B cell (primary cell): ENCODE results near the gene CEMIP. TPM values are rescaled to one million over a fixed set of nuclear protein-coding genes. Genes with fewer than 3 reads are reported as not detected.

Experiments
- ATAC-seq: fragments of 200-7000 bp; cut with Tn5 transposase; one replicate; pipeline ENCODE4 v1.10.0; 2021; ENCODE audit warnings: low read depth, mild to moderate bottlenecking, moderate number of reproducible peaks, moderate library complexity
- CTCF ChIA-PET: fragments of 350-600 bp; sonication (Branson Sonifier 250); formaldehyde crosslinking; loops from one replicate; lab custom pipeline; 2021; ENCODE audit warnings: antibody characterized with exemption, inconsistent platforms; lab: Charles Lee
- POLR2A ChIA-PET: fragments of 350-600 bp; sonication (Branson Sonifier 250); formaldehyde crosslinking; loops from one replicate; lab custom pipeline; 2021; ENCODE audit warnings: antibody characterized with exemption; lab: Charles Lee
- DNase-seq: peaks from one replicate; pipeline ENCODE4 v3.0.0; 2013
- H2AFZ ChIP-seq: 2 replicates; pipeline ENCODE4 v1.6.1; 2012; ENCODE audit warnings: mild to moderate bottlenecking, low read depth, low read length; ENCODE audit not compliant: insufficient read depth, poor library complexity, severe bottlenecking
- H3K27ac ChIP-seq, 2 donors: 1 replicate in 1 of 2; 2 replicates in 1 of 2; pipeline ENCODE4 v1.5.1; 2012 to 2013; ENCODE audit warnings: low read length in 2 of 2, mild to moderate bottlenecking in 2 of 2, moderate library complexity in 1 of 2
- H3K27me3 ChIP-seq, 4 experiments: fragments of 200-600 bp in 1 of 4; sonication (generic) in 1 of 4; replicated peaks in 1 of 4; 1 replicate in 2 of 4; 2 replicates in 2 of 4; pipeline versions ENCODE4 v1.6.1 to v1.7.0; 2013 to 2016; ENCODE audit warnings: low read length in 3 of 4, mild to moderate bottlenecking in 2 of 4, mixed read lengths in 1 of 4, moderate library complexity in 1 of 4; ENCODE audit not compliant: insufficient read depth in 4 of 4, control insufficient read depth in 3 of 4; ENCODE audit errors: control extremely low read depth in 1 of 4
- H3K36me3 ChIP-seq, 2 experiments: replicated peaks in 1 of 2; 1 replicate in 1 of 2; 2 replicates in 1 of 2; pipeline versions ENCODE4 v1.6.1 to v1.7.1; 2013; ENCODE audit warnings: low read length in 1 of 2; ENCODE audit not compliant: insufficient read depth in 2 of 2, control insufficient read depth in 1 of 2; ENCODE audit errors: control extremely low read depth in 1 of 2, extremely low read depth in 1 of 2
- H3K4me1 ChIP-seq, 2 donors: fragments of 200-600 bp in 1 of 2; sonication (generic) in 1 of 2; 1 replicate in 1 of 2; 2 replicates in 1 of 2; pipeline versions ENCODE4 v1.5.1 to v1.6.1; 2013 to 2017; ENCODE audit warnings: low read length in 2 of 2; ENCODE audit not compliant: control insufficient read depth in 2 of 2, insufficient read depth in 2 of 2
- H3K4me2 ChIP-seq: replicated peaks from 2 replicates; pipeline ENCODE3; 2012; ENCODE audit warnings: mild to moderate bottlenecking, low read depth, low read length; ENCODE audit not compliant: poor library complexity, severe bottlenecking
- H3K4me3 ChIP-seq, 5 experiments: fragments of 200-600 bp in 1 of 5; sonication (generic) in 1 of 5; 1 replicate in 3 of 5; 2 replicates in 2 of 5; pipeline versions ENCODE4 v1.5.1 to v1.7.0; 2011 to 2016; ENCODE audit warnings: low read length in 4 of 5, mild to moderate bottlenecking in 4 of 5, low read depth in 2 of 5, control low read depth in 1 of 5, moderate library complexity in 1 of 5; ENCODE audit not compliant: insufficient read depth in 1 of 5; ENCODE audit errors: control extremely low read depth in 1 of 5, extremely low read depth in 1 of 5
- H3K79me2 ChIP-seq: fragments of 200-600 bp; sonication (generic); one replicate; pipeline ENCODE4 v1.6.0; 2016; ENCODE audit warnings: low read length; ENCODE audit not compliant: control insufficient read depth, insufficient read depth
- H3K9ac ChIP-seq: fragments of 200-600 bp; sonication (generic); 2 replicates; pipeline ENCODE4 v1.6.1; 2017; ENCODE audit warnings: mild to moderate bottlenecking, low read length, moderate library complexity
- H3K9me3 ChIP-seq, 3 donors: one replicate each; pipeline versions ENCODE4 v1.6.1 to v1.7.1; 2013; ENCODE audit warnings: low read length in 2 of 3; ENCODE audit not compliant: control insufficient read depth in 2 of 3, insufficient read depth in 1 of 3; ENCODE audit errors: control extremely low read depth in 1 of 3
- H4K20me1 ChIP-seq: 2 replicates; pipeline ENCODE4 v1.6.0; 2012; ENCODE audit warnings: mild to moderate bottlenecking, low read length; ENCODE audit not compliant: insufficient read depth, control insufficient read depth, poor library complexity, severe bottlenecking
- H3K27ac Mint-ChIP-seq: one replicate; pipeline ENCODE4 v1.8.0; 2021; ENCODE audit warnings: mixed read lengths
- H3K27me3 Mint-ChIP-seq: one replicate; pipeline ENCODE4 v1.8.0; 2021; ENCODE audit warnings: mixed read lengths
- H3K4me1 Mint-ChIP-seq: one replicate; pipeline ENCODE4 v1.8.0; 2021; ENCODE audit warnings: mixed read lengths
- H3K4me3 Mint-ChIP-seq: one replicate; pipeline ENCODE4 v1.8.0; 2021; ENCODE audit warnings: mixed read lengths
- H3K9me3 Mint-ChIP-seq: one replicate; pipeline ENCODE4 v1.8.0; 2022; ENCODE audit warnings: mixed read lengths; ENCODE audit not compliant: insufficient read depth
- EZH2 ChIP-seq: IDR thresholded peaks from 2 replicates; pipeline ENCODE4 v1.6.1; 2012; ENCODE audit warnings: borderline replicate concordance, low read depth, mild to moderate bottlenecking, moderate library complexity, low read length; ENCODE audit not compliant: insufficient read depth, poor library complexity, severe bottlenecking
- WGBS: methylation state at CpG from one replicate; pipeline ENCODE4 v1.1.5; 2013; ENCODE audit warnings: missing lambda C conversion rate; ENCODE audit not compliant: insufficient coverage; 5-methylcytosine and 5-hydroxymethylcytosine counted together
- intact Hi-C: fragments of 100-400 bp; cut with micrococcal nuclease; formaldehyde crosslinking; loops from one replicate; pipeline ENCODE4 v1.10.0; 2022
- polyA plus RNA-seq: library from polyadenylated mRNA; depleted of rRNA; stranded (reverse); fragments of >200 nt; gene quantifications from 2 replicates; pipeline ENCODE4 v1.2.3, GENCODE V29; 2012
- total RNA-seq, 2 donors: library from RNA; stranded (reverse); fragments of 120-200 nt in 1 of 2; gene quantifications; 1 replicate in 1 of 2; 2 replicates in 1 of 2; pipeline versions ENCODE4 v1.2.3 to v1.2.4, GENCODE V29; 2013 to 2022
- TF ChIP-seq, protein P1 (sequence below): fragments of 200-600 bp; IDR thresholded peaks from one replicate; pipeline ENCODE4 v1.8.0; 2022; ENCODE audit warnings: antibody characterized with exemption, mild to moderate bottlenecking

CEMIP gene
- total and polyA plus RNA-seq, 2 donors (not counting 1 experiment from before 2014, with no cell fraction given): 0.32 TPM; not detected in 1

DNA sequence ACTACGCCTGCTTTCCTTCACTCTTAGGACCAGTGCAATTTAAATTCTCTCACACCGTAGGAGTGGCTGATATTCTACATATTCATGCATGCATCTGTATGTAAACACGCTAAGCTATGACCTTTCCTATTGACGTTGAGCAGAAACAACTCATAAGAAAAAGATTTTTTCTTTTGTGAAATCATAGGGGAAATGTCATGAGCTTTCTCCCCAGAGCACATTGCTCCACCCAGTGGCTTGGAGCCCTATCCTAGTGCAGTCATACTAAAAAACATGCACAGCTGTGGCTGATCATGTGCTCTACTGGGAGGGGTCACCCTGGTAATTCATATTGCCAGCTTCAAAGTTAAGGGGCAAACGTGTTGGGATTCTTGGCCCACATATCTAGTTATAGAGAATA is 212.3 kb downstream of the CEMIP start:
- intact Hi-C loops: loop anchor here (10.0 kb wide), 1 partner anchor 297 kb away; the partner anchor contains the start of gene ABHD17C
- peaks cover 7% of the 10 kb centered on the region for H4K20me1 ChIP-seq
- peaks cover 30% of the 10 kb centered on the region for H3K79me2 ChIP-seq
- Mint-ChIP-seq H3K4me1 (peaks cover 40% of the 10 kb centered on the region), H3K9me3 (no peaks in the 10 kb centered on the region), H3K4me3 (peak overlapping the region; percentile 29), H3K27me3 (no peaks in the 10 kb centered on the region), H3K27ac (peak overlapping the region; percentile 10)
- no peak overlapping the region for H3K27ac ChIP-seq
- no peak overlapping the region for H3K4me2 ChIP-seq
- H3K9ac ChIP-seq: no peak overlapping the region
- TF ChIP-seq, protein P1, sequence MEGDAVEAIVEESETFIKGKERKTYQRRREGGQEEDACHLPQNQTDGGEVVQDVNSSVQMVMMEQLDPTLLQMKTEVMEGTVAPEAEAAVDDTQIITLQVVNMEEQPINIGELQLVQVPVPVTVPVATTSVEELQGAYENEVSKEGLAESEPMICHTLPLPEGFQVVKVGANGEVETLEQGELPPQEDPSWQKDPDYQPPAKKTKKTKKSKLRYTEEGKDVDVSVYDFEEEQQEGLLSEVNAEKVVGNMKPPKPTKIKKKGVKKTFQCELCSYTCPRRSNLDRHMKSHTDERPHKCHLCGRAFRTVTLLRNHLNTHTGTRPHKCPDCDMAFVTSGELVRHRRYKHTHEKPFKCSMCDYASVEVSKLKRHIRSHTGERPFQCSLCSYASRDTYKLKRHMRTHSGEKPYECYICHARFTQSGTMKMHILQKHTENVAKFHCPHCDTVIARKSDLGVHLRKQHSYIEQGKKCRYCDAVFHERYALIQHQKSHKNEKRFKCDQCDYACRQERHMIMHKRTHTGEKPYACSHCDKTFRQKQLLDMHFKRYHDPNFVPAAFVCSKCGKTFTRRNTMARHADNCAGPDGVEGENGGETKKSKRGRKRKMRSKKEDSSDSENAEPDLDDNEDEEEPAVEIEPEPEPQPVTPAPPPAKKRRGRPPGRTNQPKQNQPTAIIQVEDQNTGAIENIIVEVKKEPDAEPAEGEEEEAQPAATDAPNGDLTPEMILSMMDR: no peak
- no peak for TF ChIP-seq EZH2
- H3K27me3 ChIP-seq: no peaks in the 10 kb centered on the region
- ATAC-seq (no peak), DNase-seq (peak; percentile 19)
- H3K4me3 ChIP-seq: no peak overlapping the region
- ChIA-PET CTCF (interaction anchor here (0.8 to 1.6 kb wide), 4 partner anchors 12 to 275 kb away, joined by 3 to 5 read pairs (median 4); no protein-coding TSS in a partner anchor), POLR2A (interaction anchor here (1.0 to 1.9 kb wide), 2 partner anchors 9 to 10 kb away, joined by 3 to 6 read pairs; partner anchors contain the start of gene TLNRD1)
- WGBS: no CpG with 5 or more reads among the region's 5 CpGs
- no peak overlapping the region for H2AFZ ChIP-seq
- H3K4me1 ChIP-seq: peaks cover 24% of the 10 kb centered on the region in 2 donors
- peaks cover 0 to under 1% of the 10 kb centered on the region in 2 experiments for H3K36me3 ChIP-seq
- peaks cover 0 to 3% (median 2%) of the 10 kb centered on the region in 3 donors for H3K9me3 ChIP-seq

DNA sequence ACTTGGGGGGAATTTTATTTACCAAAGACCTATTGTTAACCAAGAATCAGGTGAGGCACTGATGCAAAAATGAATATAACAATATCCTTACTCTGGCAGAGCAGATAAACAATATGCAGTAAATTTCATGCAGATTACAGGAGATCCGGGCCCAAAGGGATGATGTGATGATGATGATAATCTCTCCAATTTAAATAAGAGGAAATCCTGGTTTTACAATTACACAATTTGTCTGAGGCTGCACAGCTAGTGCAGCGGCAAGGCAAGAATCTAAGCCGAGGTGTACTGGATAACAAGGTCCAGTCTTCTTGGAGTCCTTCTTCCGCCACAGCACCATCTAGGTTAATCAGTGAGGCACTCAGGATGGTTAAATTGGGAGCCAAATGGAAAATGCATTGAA is 212.8 kb downstream of the CEMIP start:
- Histone ChIP-seq H4K20me1 (peaks cover 2% of the 10 kb centered on the region), H3K9me3 (peaks cover 0 to 3% (median 2%) of the 10 kb centered on the region in 3 donors), H3K79me2 (peaks cover 24% of the 10 kb centered on the region), H3K4me3 (no peak overlapping the region), H3K27me3 (no peaks in the 10 kb centered on the region), H2AFZ (no peak overlapping the region), H3K9ac (no peak overlapping the region), H3K4me1 (peaks cover 20 to 24% of the 10 kb centered on the region in 2 donors), H3K27ac (no peak overlapping the region), H3K36me3 (no peaks in the 10 kb centered on the region), H3K4me2 (no peak overlapping the region)
- no peak overlapping the region for H3K27ac Mint-ChIP-seq
- DNase-seq: no peak
- ChIA-PET CTCF (interaction anchor here (0.8 to 1.1 kb wide), 2 partner anchors 11 to 274 kb away, joined by 3 to 5 read pairs; no protein-coding TSS in a partner anchor), POLR2A (interaction anchor here (1.0 kb wide), 1 partner anchor 10 kb away, joined by 3 read pairs; no protein-coding TSS in a partner anchor)
- 100% methylated on average over 3 of the region's 4 CpGs for WGBS
- no peaks in the 10 kb centered on the region for H3K27me3 Mint-ChIP-seq
- intact Hi-C loops: loop anchor here (10.0 kb wide), 1 partner anchor 297 kb away; the partner anchor contains the start of gene ABHD17C
- peaks cover 34% of the 10 kb centered on the region for H3K4me1 Mint-ChIP-seq
- no peak for ATAC-seq
- no peak overlapping the region for H3K4me3 Mint-ChIP-seq
- TF ChIP-seq, protein P1: no peak
- no peak for TF ChIP-seq EZH2
- no peaks in the 10 kb centered on the region for H3K9me3 Mint-ChIP-seq
